WTC11 (cell line): ENCODE measurements around the gene PTPRK. TPM values are rescaled to one million over a fixed set of nuclear protein-coding genes. Genes with fewer than 3 reads are reported as not detected.

Experiments
- ATAC-seq: fragments of 200-7000 bp; cut with Tn5 transposase; 2 replicates; pipeline ENCODE4 v1.10.0; 2021; ENCODE audit warnings: mild to moderate bottlenecking, moderate library complexity
- CTCF ChIA-PET: fragments of 300-600 bp; sonication (Branson Sonifier 250); formaldehyde crosslinking; loops from one replicate; lab custom pipeline; 2021; ENCODE audit warnings: antibody characterized with exemption; lab: Charles Lee
- POLR2A ChIA-PET: fragments of 350-600 bp; sonication (Branson Sonifier 250); formaldehyde crosslinking; loops from one replicate; lab custom pipeline; 2021; ENCODE audit warnings: antibody characterized with exemption; lab: Charles Lee
- DNase-seq: peaks from one replicate; pipeline ENCODE4 v3.0.0; 2021; ENCODE audit warnings: low spot score
- H3K27ac Mint-ChIP-seq: 2 replicates; pipeline ENCODE4 v1.8.0; 2021; ENCODE audit warnings: mixed read lengths
- H3K27me3 Mint-ChIP-seq: 2 replicates; pipeline ENCODE4 v1.8.0; 2021; ENCODE audit warnings: low read depth, mild to moderate bottlenecking, moderate library complexity, mixed read lengths
- H3K36me3 Mint-ChIP-seq: 2 replicates; pipeline ENCODE4 v1.8.0; 2021; ENCODE audit warnings: mixed read lengths
- H3K4me1 Mint-ChIP-seq: 2 replicates; pipeline ENCODE4 v1.8.0; 2022; ENCODE audit warnings: mixed read lengths
- H3K4me3 Mint-ChIP-seq: 2 replicates; pipeline ENCODE4 v1.8.0; 2021; ENCODE audit warnings: mild to moderate bottlenecking, moderate library complexity, mixed read lengths
- H3K9me3 Mint-ChIP-seq: 2 replicates; pipeline ENCODE4 v1.8.0; 2021; ENCODE audit warnings: mixed read lengths
- AR ChIP-seq: fragments of 250-450 bp; sonication (Bioruptor Pico); IDR thresholded peaks from 2 replicates; pipeline ENCODE4 v1.9.0; 2021; ENCODE audit warnings: mild to moderate bottlenecking
- ATF1 ChIP-seq: sonication (generic); formaldehyde crosslinking; IDR thresholded peaks from 2 replicates; pipeline ENCODE4 v1.8.1; 2023; ENCODE audit warnings: mild to moderate bottlenecking, moderate library complexity, missing genetic modification reagents
- CDX4 ChIP-seq: fragments of 250-450 bp; sonication (Bioruptor Pico); IDR thresholded peaks from 2 replicates; pipeline ENCODE4 v1.9.0; 2021; ENCODE audit warnings: moderate library complexity, mild to moderate bottlenecking, inconsistent platforms, borderline replicate concordance
- JAZF1 ChIP-seq: fragments of 250-450 bp; sonication (Bioruptor Pico); IDR thresholded peaks from 2 replicates; pipeline ENCODE4 v1.9.0; 2021; ENCODE audit warnings: moderate library complexity, mild to moderate bottlenecking, inconsistent platforms
- MAX ChIP-seq: sonication (generic); formaldehyde crosslinking; IDR thresholded peaks from 2 replicates; pipeline ENCODE4 v1.8.0; 2022; ENCODE audit warnings: mild to moderate bottlenecking, missing genetic modification reagents
- PREB ChIP-seq: sonication (generic); formaldehyde crosslinking; IDR thresholded peaks from 2 replicates; pipeline ENCODE4 v1.8.1; 2022; ENCODE audit warnings: mild to moderate bottlenecking, missing genetic modification reagents, moderate library complexity, borderline replicate concordance
- RELA ChIP-seq: sonication (generic); formaldehyde crosslinking; IDR thresholded peaks from 2 replicates; pipeline ENCODE4 v1.8.1; 2022; ENCODE audit warnings: missing genetic modification reagents, mild to moderate bottlenecking, borderline replicate concordance
- ZNF232 ChIP-seq: sonication (generic); formaldehyde crosslinking; IDR thresholded peaks from 2 replicates; pipeline ENCODE4 v1.8.0; 2022; ENCODE audit warnings: mild to moderate bottlenecking, missing genetic modification reagents
- total RNA-seq: library from RNA; stranded (reverse); gene quantifications from 3 replicates; pipeline ENCODE4 v1.2.3, GENCODE V29; 2021
- TF ChIP-seq, protein P1 (sequence below): sonication (generic); formaldehyde crosslinking; IDR thresholded peaks from 2 replicates; pipeline ENCODE4 v1.8.0; 2023; ENCODE audit warnings: missing genetic modification reagents, mild to moderate bottlenecking, borderline replicate concordance
- TF ChIP-seq, protein P2 (sequence below): fragments of 200-600 bp; IDR thresholded peaks from 2 replicates; pipeline ENCODE4 v1.8.0; 2022; ENCODE audit warnings: antibody characterized with exemption
- TF ChIP-seq, protein P3 (sequence below): fragments of 250-450 bp; sonication (Bioruptor Pico); IDR thresholded peaks from 2 replicates; pipeline ENCODE4 v1.9.0; 2021; ENCODE audit warnings: mild to moderate bottlenecking, borderline replicate concordance
- TF ChIP-seq, protein P4 (sequence below): sonication (generic); formaldehyde crosslinking; IDR thresholded peaks from 2 replicates; pipeline ENCODE4 v1.8.0; 2023; ENCODE audit warnings: missing genetic modification reagents

Gene PTPRK
- total RNA-seq, 1 experiment from 2014 or later, result 44.8 TPM

- no peak for TF ChIP-seq AR (CRISPR knock-in tag)
- TF ChIP-seq, protein P1, sequence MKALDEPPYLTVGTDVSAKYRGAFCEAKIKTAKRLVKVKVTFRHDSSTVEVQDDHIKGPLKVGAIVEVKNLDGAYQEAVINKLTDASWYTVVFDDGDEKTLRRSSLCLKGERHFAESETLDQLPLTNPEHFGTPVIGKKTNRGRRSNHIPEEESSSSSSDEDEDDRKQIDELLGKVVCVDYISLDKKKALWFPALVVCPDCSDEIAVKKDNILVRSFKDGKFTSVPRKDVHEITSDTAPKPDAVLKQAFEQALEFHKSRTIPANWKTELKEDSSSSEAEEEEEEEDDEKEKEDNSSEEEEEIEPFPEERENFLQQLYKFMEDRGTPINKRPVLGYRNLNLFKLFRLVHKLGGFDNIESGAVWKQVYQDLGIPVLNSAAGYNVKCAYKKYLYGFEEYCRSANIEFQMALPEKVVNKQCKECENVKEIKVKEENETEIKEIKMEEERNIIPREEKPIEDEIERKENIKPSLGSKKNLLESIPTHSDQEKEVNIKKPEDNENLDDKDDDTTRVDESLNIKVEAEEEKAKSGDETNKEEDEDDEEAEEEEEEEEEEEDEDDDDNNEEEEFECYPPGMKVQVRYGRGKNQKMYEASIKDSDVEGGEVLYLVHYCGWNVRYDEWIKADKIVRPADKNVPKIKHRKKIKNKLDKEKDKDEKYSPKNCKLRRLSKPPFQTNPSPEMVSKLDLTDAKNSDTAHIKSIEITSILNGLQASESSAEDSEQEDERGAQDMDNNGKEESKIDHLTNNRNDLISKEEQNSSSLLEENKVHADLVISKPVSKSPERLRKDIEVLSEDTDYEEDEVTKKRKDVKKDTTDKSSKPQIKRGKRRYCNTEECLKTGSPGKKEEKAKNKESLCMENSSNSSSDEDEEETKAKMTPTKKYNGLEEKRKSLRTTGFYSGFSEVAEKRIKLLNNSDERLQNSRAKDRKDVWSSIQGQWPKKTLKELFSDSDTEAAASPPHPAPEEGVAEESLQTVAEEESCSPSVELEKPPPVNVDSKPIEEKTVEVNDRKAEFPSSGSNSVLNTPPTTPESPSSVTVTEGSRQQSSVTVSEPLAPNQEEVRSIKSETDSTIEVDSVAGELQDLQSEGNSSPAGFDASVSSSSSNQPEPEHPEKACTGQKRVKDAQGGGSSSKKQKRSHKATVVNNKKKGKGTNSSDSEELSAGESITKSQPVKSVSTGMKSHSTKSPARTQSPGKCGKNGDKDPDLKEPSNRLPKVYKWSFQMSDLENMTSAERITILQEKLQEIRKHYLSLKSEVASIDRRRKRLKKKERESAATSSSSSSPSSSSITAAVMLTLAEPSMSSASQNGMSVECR (CRISPR knock-in tag), result no peak
- no peak for TF ChIP-seq MAX
- TF ChIP-seq ZNF232 (CRISPR knock-in tag), result no peak
- no peak for TF ChIP-seq PREB (CRISPR knock-in tag)
- TF ChIP-seq ATF1 (CRISPR knock-in tag), result no peak
Measured at GRCh38 chr6:128064540-128064895, 455.9 kb downstream of the PTPRK start (continued).

GRCh38 chr6:128063850-128064539 lies 456.4 kb downstream of the PTPRK start:
- Mint-ChIP-seq H3K36me3 (no peaks in the 10 kb centered on the region), H3K4me3 (no peak overlapping the region), H3K9me3 (no peaks in the 10 kb centered on the region), H3K4me1 (peaks cover 30% of the 10 kb centered on the region), H3K27ac (no peak overlapping the region; the same call in 1 of the 2 replicates), H3K27me3 (no peaks in the 10 kb centered on the region)
- ATAC-seq (no peak), DNase-seq (no peak)
- ChIA-PET CTCF (no interaction called here), POLR2A (no interaction called here)
- TF ChIP-seq JAZF1 (CRISPR knock-in tag) (no peak), CDX4 (CRISPR knock-in tag) (no peak), RELA (no peak)
- TF ChIP-seq, protein P1 (CRISPR knock-in tag), result no peak
- TF ChIP-seq, protein P2, sequence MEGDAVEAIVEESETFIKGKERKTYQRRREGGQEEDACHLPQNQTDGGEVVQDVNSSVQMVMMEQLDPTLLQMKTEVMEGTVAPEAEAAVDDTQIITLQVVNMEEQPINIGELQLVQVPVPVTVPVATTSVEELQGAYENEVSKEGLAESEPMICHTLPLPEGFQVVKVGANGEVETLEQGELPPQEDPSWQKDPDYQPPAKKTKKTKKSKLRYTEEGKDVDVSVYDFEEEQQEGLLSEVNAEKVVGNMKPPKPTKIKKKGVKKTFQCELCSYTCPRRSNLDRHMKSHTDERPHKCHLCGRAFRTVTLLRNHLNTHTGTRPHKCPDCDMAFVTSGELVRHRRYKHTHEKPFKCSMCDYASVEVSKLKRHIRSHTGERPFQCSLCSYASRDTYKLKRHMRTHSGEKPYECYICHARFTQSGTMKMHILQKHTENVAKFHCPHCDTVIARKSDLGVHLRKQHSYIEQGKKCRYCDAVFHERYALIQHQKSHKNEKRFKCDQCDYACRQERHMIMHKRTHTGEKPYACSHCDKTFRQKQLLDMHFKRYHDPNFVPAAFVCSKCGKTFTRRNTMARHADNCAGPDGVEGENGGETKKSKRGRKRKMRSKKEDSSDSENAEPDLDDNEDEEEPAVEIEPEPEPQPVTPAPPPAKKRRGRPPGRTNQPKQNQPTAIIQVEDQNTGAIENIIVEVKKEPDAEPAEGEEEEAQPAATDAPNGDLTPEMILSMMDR, result no peak
- TF ChIP-seq, protein P3, sequence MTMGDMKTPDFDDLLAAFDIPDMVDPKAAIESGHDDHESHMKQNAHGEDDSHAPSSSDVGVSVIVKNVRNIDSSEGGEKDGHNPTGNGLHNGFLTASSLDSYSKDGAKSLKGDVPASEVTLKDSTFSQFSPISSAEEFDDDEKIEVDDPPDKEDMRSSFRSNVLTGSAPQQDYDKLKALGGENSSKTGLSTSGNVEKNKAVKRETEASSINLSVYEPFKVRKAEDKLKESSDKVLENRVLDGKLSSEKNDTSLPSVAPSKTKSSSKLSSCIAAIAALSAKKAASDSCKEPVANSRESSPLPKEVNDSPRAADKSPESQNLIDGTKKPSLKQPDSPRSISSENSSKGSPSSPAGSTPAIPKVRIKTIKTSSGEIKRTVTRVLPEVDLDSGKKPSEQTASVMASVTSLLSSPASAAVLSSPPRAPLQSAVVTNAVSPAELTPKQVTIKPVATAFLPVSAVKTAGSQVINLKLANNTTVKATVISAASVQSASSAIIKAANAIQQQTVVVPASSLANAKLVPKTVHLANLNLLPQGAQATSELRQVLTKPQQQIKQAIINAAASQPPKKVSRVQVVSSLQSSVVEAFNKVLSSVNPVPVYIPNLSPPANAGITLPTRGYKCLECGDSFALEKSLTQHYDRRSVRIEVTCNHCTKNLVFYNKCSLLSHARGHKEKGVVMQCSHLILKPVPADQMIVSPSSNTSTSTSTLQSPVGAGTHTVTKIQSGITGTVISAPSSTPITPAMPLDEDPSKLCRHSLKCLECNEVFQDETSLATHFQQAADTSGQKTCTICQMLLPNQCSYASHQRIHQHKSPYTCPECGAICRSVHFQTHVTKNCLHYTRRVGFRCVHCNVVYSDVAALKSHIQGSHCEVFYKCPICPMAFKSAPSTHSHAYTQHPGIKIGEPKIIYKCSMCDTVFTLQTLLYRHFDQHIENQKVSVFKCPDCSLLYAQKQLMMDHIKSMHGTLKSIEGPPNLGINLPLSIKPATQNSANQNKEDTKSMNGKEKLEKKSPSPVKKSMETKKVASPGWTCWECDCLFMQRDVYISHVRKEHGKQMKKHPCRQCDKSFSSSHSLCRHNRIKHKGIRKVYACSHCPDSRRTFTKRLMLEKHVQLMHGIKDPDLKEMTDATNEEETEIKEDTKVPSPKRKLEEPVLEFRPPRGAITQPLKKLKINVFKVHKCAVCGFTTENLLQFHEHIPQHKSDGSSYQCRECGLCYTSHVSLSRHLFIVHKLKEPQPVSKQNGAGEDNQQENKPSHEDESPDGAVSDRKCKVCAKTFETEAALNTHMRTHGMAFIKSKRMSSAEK (CRISPR knock-in tag), result no peak
- TF ChIP-seq, protein P4, sequence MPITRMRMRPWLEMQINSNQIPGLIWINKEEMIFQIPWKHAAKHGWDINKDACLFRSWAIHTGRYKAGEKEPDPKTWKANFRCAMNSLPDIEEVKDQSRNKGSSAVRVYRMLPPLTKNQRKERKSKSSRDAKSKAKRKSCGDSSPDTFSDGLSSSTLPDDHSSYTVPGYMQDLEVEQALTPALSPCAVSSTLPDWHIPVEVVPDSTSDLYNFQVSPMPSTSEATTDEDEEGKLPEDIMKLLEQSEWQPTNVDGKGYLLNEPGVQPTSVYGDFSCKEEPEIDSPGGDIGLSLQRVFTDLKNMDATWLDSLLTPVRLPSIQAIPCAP (CRISPR knock-in tag), result no peak
